ENCODE results near the gene TBX15. TPM values are rescaled to one million over a fixed set of nuclear protein-coding genes. Genes with fewer than 3 reads are reported as not detected.

TBX15 gene
- total and polyA plus RNA-seq, 2 experiments from 2014 or later, result not detected

GRCh38 chr1:118989878-118990378 lies 1.8 kb upstream of the TBX15 start:
- H3K4me3 ChIP-seq, result no peak overlapping the region
- no peak overlapping the region for H3K27ac ChIP-seq
- no peak for TF ChIP-seq CTCF (IDR thresholded peaks at IDR 0.05; ENCODE audit: low read depth, low read length)
- H3K27me3 ChIP-seq, result peaks cover 100% of the 10 kb centered on the region
- no peak for DNase-seq (ENCODE audit: low read depth in 1 of 2, low spot score in 1 of 2)
- peaks cover 15% of the 10 kb centered on the region for H3K4me1 ChIP-seq (ENCODE audit: low read depth)
- no peaks in the 10 kb centered on the region for H3K9me3 ChIP-seq (ENCODE audit: low read depth)
- no peaks in the 10 kb centered on the region for H3K36me3 ChIP-seq

GRCh38 chr1:118989006-118989815 lies 1.1 kb upstream of the TBX15 start:
- TF ChIP-seq CTCF (IDR thresholded peaks at IDR 0.05; ENCODE audit: low read depth, low read length), result no peak
- H3K4me3 ChIP-seq, result no peak overlapping the region
- H3K4me1 ChIP-seq (ENCODE audit: low read depth), result peaks cover 15% of the 10 kb centered on the region
- no peak for DNase-seq (ENCODE audit: low read depth in 1 of 2, low spot score in 1 of 2)
- no peaks in the 10 kb centered on the region for H3K9me3 ChIP-seq (ENCODE audit: low read depth)
- H3K36me3 ChIP-seq, result no peaks in the 10 kb centered on the region
- H3K27ac ChIP-seq, result no peak overlapping the region
- peaks cover 100% of the 10 kb centered on the region for H3K27me3 ChIP-seq

DNA sequence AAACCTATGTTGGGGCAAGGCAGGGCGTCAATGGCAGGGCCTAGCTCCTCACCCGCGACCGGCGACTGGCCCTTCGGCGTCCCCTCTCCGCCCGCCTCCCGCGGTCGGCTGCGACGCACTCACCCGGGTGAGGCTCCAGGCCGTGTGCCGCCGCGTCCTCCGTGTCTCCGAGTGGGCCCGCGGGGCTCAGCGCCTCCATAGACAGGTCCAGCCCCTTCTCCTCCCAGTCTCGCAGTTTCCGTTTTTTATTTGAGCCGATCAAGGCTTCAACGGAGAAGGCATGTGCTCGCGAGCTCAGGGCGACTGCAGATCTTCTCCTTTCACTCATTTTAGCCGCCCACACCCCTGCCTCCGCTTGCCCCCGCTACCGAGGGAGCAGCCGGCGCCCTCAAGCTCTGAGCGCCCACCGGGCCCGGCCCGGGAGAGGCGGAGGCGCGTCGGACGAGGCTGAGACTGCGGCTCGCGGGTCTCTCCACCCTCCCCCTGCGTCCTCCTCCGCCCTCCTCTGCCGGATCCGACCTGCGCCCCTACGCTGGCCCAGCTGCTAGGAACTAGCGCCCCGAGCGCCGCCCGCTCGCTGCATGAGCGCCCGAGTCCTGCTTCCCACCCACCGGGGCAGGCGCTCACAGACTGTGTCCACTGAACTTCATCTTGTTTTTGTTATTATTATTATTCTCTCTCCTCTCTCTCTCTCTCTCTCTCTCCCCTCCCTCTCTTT lies 516 bp downstream of the TBX15 start:
- peak overlapping the region; percentile 19 for H3K4me3 ChIP-seq
- peaks cover 100% of the 10 kb centered on the region for H3K27me3 ChIP-seq
- no peaks in the 10 kb centered on the region for H3K9me3 ChIP-seq (ENCODE audit: low read depth)
- TF ChIP-seq CTCF (IDR thresholded peaks at IDR 0.05; ENCODE audit: low read depth, low read length), result no peak
- H3K36me3 ChIP-seq, result no peaks in the 10 kb centered on the region
- H3K4me1 ChIP-seq (ENCODE audit: low read depth), result peaks cover 15% of the 10 kb centered on the region
- DNase-seq (ENCODE audit: low read depth in 1 of 2, low spot score in 1 of 2), result peak in 1 of 2 donors; percentile 56
- no peak overlapping the region for H3K27ac ChIP-seq

- peak overlapping the region; percentile 19 for H3K4me3 ChIP-seq
- peaks cover 15% of the 10 kb centered on the region for H3K4me1 ChIP-seq (ENCODE audit: low read depth)
- H3K27ac ChIP-seq, result no peak overlapping the region
- DNase-seq (ENCODE audit: low read depth in 1 of 2, low spot score in 1 of 2), result no peak
- H3K27me3 ChIP-seq, result peaks cover 100% of the 10 kb centered on the region
- no peaks in the 10 kb centered on the region for H3K36me3 ChIP-seq
- TF ChIP-seq CTCF (IDR thresholded peaks at IDR 0.05; ENCODE audit: low read depth, low read length), result no peak
- no peaks in the 10 kb centered on the region for H3K9me3 ChIP-seq (ENCODE audit: low read depth)
Measured at GRCh38 chr1:118986555-118987467, 1.3 kb downstream of the TBX15 start.
